Mesenteric fat pad (tissue), 1 donor: ENCODE results near the gene TRIM2. TPM values are rescaled to one million over a fixed set of nuclear protein-coding genes. Genes with fewer than 3 reads are reported as not detected.

Experiments used
- DNase-seq: peaks from one replicate; pipeline ENCODE4 v3.0.0-alpha.2; 2020; ENCODE audit warnings: low spot score
- total RNA-seq: library from RNA; stranded (reverse); fragmentation: NEBNext Ultra II Directional; extraction: Animal tissue kit (Norgen Biotek cat#: 25700); gene quantifications from one replicate; pipeline ENCODE4 v1.2.1, GENCODE V29; 2021
- donor health status: DM: yes; HTN: yes; CAD: no.

TRIM2 gene
- total RNA-seq, 1 donor from 2014 or later, result 17.6 TPM

GRCh38 chr4:153367092-153367491 lies 162.8 kb downstream of the TRIM2 start:
- no peak for DNase-seq

- no peak for DNase-seq
These were observed 164.8 kb downstream of the TRIM2 start for GRCh38 chr4:153369021-153369420.

GRCh38 chr4:153371701-153372234 lies 167.5 kb downstream of the TRIM2 start:
- no peak for DNase-seq

- DNase-seq, result no peak
These were observed 168.8 kb downstream of the TRIM2 start for GRCh38 chr4:153372967-153373562.

GRCh38 chr4:153374442-153374841 lies 170.2 kb downstream of the TRIM2 start:
- no peak for DNase-seq

GRCh38 chr4:153375303-153375702 lies 171.1 kb downstream of the TRIM2 start:
- DNase-seq, result no peak

- no peak for DNase-seq
These were observed 178.9 kb downstream of the TRIM2 start for GRCh38 chr4:153383131-153383530.

GRCh38 chr4:153384160-153384559 lies 179.9 kb downstream of the TRIM2 start:
- no peak for DNase-seq

GRCh38 chr4:153385784-153386183 lies 181.5 kb downstream of the TRIM2 start:
- DNase-seq, result no peak

GRCh38 chr4:153387981-153388380 lies 183.7 kb downstream of the TRIM2 start:
- no peak for DNase-seq

Other genes with a start within 250 kb of the TRIM2 start
- not detected for gene MND1, start 140.2 kb downstream of the TRIM2 start, total RNA-seq